Progenitor cell of endocrine pancreas (in vitro differentiated cells): ENCODE measurements around the gene RASGEF1C. TPM values are rescaled to one million over a fixed set of nuclear protein-coding genes. Genes with fewer than 3 reads are reported as not detected.

Source experiments
- DNase-seq: peaks from one replicate; pipeline ENCODE4 v3.0.0; 2021; ENCODE audit warnings: low spot score; ENCODE audit not compliant: unreplicated experiment
- H3K27ac Mint-ChIP-seq: 2 replicates; pipeline ENCODE4 v1.8.0; 2021; ENCODE audit warnings: mild to moderate bottlenecking, moderate library complexity, mixed read lengths
- H3K27me3 Mint-ChIP-seq: 2 replicates; pipeline ENCODE4 v1.8.0; 2021; ENCODE audit warnings: mixed read lengths
- H3K36me3 Mint-ChIP-seq: 2 replicates; pipeline ENCODE4 v1.8.0; 2022; ENCODE audit warnings: mixed read lengths; ENCODE audit not compliant: insufficient read depth
- H3K4me1 Mint-ChIP-seq: 2 replicates; pipeline ENCODE4 v1.8.0; 2021; ENCODE audit warnings: low read depth, mixed read lengths
- H3K4me3 Mint-ChIP-seq: 2 replicates; pipeline ENCODE4 v1.8.0; 2021; ENCODE audit warnings: low read depth, mild to moderate bottlenecking, moderate library complexity, mixed read lengths
- H3K9me3 Mint-ChIP-seq: 2 replicates; pipeline ENCODE4 v1.8.0; 2021; ENCODE audit warnings: low read depth, mixed read lengths
- CTCF ChIP-seq: fragments of 200-600 bp; sonication (generic); IDR thresholded peaks from one replicate; pipeline ENCODE4 v1.5.0; 2021; ENCODE audit warnings: antibody characterized with exemption, mild to moderate bottlenecking; ENCODE audit not compliant: unreplicated experiment
- total RNA-seq: library from RNA; stranded (reverse); gene quantifications from 2 replicates; pipeline ENCODE4 v1.2.1, GENCODE V29; 2021

RASGEF1C gene
- total RNA-seq, 1 donor from 2014 or later: 1.3 TPM

GRCh38 chr5:180080486-180081280 lies 128.3 kb downstream of the RASGEF1C start:
- Mint-ChIP-seq H3K4me1 (peaks cover 12% of the 10 kb centered on the region), H3K27ac (no peak overlapping the region), H3K4me3 (no peak overlapping the region), H3K9me3 (no peaks in the 10 kb centered on the region), H3K27me3 (peaks cover 8% of the 10 kb centered on the region), H3K36me3 (no peaks in the 10 kb centered on the region)
- no peak for DNase-seq
- TF ChIP-seq CTCF: no peak

GRCh38 chr5:180079702-180080466 lies 129.1 kb downstream of the RASGEF1C start:
- no peak overlapping the region for H3K4me3 Mint-ChIP-seq
- H3K9me3 Mint-ChIP-seq: no peaks in the 10 kb centered on the region
- no peaks in the 10 kb centered on the region for H3K36me3 Mint-ChIP-seq
- peaks cover 12% of the 10 kb centered on the region for H3K27me3 Mint-ChIP-seq
- TF ChIP-seq CTCF: no peak
- H3K27ac Mint-ChIP-seq: no peak overlapping the region
- DNase-seq: no peak
- peaks cover 9% of the 10 kb centered on the region for H3K4me1 Mint-ChIP-seq

GRCh38 chr5:180078348-180078747 lies 130.7 kb downstream of the RASGEF1C start:
- Mint-ChIP-seq H3K36me3 (no peaks in the 10 kb centered on the region), H3K4me1 (peaks cover 8% of the 10 kb centered on the region), H3K4me3 (no peak overlapping the region)

DNA sequence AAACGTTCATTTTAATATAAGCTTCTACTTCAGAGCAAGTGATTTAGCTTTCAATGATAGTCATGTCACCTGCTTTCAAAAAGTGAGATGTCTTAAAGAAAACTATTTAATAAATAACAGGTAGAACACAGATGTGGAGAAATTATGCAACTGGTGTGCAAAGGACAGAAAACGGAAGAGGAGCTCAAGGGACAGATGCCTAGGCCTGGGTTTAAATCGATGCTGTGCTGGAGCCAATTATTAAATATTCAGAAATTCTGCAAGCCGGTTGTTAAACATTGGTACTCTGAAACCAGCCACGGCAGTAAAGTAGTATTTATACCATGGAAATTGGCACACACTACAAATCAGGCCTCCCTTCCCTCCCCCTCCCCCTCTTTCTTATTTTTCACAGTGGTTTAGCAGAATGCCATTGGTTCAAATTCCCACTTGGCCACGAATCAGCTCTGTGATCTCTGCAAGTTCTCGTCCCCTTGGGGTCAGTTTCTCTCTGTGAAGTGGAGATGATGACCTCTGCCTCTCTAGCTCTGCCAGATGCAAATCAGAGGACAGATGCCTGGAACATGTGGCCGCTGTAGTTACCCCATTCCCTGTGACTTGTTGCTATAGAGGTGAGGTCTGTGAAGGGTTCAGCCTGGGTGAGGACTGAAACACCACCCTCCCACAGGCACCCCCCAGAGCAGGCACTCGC lies 131.3 kb downstream of the RASGEF1C start:
- Mint-ChIP-seq H3K4me1 (peaks cover 3% of the 10 kb centered on the region), H3K4me3 (no peak overlapping the region), H3K9me3 (no peaks in the 10 kb centered on the region), H3K27me3 (peaks cover 26% of the 10 kb centered on the region), H3K27ac (no peak overlapping the region), H3K36me3 (no peaks in the 10 kb centered on the region)
- no peak for TF ChIP-seq CTCF
- no peak for DNase-seq

More at GRCh38 chr5:180078348-180078747, 130.7 kb downstream of the RASGEF1C start:
- TF ChIP-seq CTCF: no peak
- peaks cover 24% of the 10 kb centered on the region for H3K27me3 Mint-ChIP-seq
- H3K27ac Mint-ChIP-seq: no peak overlapping the region
- no peak for DNase-seq
- no peaks in the 10 kb centered on the region for H3K9me3 Mint-ChIP-seq

- Mint-ChIP-seq H3K36me3 (peaks cover 2% of the 10 kb centered on the region), H3K27ac (no peak overlapping the region)
Measured at GRCh38 chr5:180075703-180076102, 133.3 kb downstream of the RASGEF1C start.

More at GRCh38 chr5:180075703-180076102, 133.3 kb downstream of the RASGEF1C start:
- no peak for DNase-seq
- TF ChIP-seq CTCF: no peak
- no peak overlapping the region for H3K4me3 Mint-ChIP-seq
- H3K27me3 Mint-ChIP-seq: peaks cover 29% of the 10 kb centered on the region
- H3K4me1 Mint-ChIP-seq: peaks cover 2% of the 10 kb centered on the region
- peaks cover 4% of the 10 kb centered on the region for H3K9me3 Mint-ChIP-seq
